CD14-positive monocyte (primary cell): ENCODE measurements around the gene ABCA4. TPM values are rescaled to one million over a fixed set of nuclear protein-coding genes. Genes with fewer than 3 reads are reported as not detected.

ENCODE experiments used
- DNase-seq, 3 donors: peaks; one replicate each; pipeline ENCODE4 v3.0.0-alpha.2; 2011 to 2022
- H2AFZ ChIP-seq: 2 replicates; pipeline ENCODE4 v1.6.0; 2012; ENCODE audit warnings: mild to moderate bottlenecking, low read depth, low read length, inconsistent platforms; ENCODE audit not compliant: insufficient read depth, poor library complexity, severe bottlenecking
- H3K27ac ChIP-seq, 2 donors: 1 replicate in 1 of 2; 2 replicates in 1 of 2; pipeline ENCODE4 v1.5.1; 2012 to 2013; ENCODE audit warnings: low read length in 2 of 2, control low read depth in 1 of 2, inconsistent platforms in 1 of 2, low read depth in 1 of 2, mild to moderate bottlenecking in 1 of 2
- H3K27me3 ChIP-seq, 2 donors: one replicate each; pipeline versions ENCODE4 v1.6.0 to v1.6.1; 2011 to 2013; ENCODE audit warnings: low read length in 2 of 2; ENCODE audit not compliant: control insufficient read depth in 2 of 2, insufficient read depth in 2 of 2
- H3K36me3 ChIP-seq, 2 donors: replicated peaks in 1 of 2; 1 replicate in 1 of 2; 2 replicates in 1 of 2; pipeline versions ENCODE4 v1.5.1 to v1.6.1; 2012 to 2013; ENCODE audit warnings: low read length in 2 of 2, control low read depth in 1 of 2, inconsistent platforms in 1 of 2, mild to moderate bottlenecking in 1 of 2; ENCODE audit not compliant: insufficient read depth in 2 of 2, control insufficient read depth in 1 of 2
- H3K4me1 ChIP-seq, 2 donors: 1 replicate in 1 of 2; 2 replicates in 1 of 2; pipeline versions ENCODE4 v1.5.1 to v1.6.1; 2012 to 2013; ENCODE audit warnings: low read length in 2 of 2, control low read depth in 1 of 2, inconsistent platforms in 1 of 2, mild to moderate bottlenecking in 1 of 2, moderate library complexity in 1 of 2; ENCODE audit not compliant: insufficient read depth in 2 of 2, control insufficient read depth in 1 of 2
- H3K4me2 ChIP-seq: replicated peaks from 2 replicates; pipeline ENCODE3; 2012; ENCODE audit warnings: low read length, moderate library complexity, mild to moderate bottlenecking; ENCODE audit not compliant: poor library complexity, severe bottlenecking; ENCODE audit errors: extremely low read depth
- H3K4me3 ChIP-seq, 3 experiments: fragments of 200-600 bp in 1 of 3; sonication (generic) in 1 of 3; replicated peaks in 1 of 3; 1 replicate in 2 of 3; 2 replicates in 1 of 3; pipeline ENCODE4 v1.5.1; 2011 to 2013; ENCODE audit warnings: low read length in 3 of 3, mild to moderate bottlenecking in 3 of 3, control low read depth in 2 of 3, low read depth in 2 of 3, inconsistent platforms in 1 of 3, moderate library complexity in 1 of 3
- H3K79me2 ChIP-seq: 2 replicates; pipeline ENCODE4 v1.6.0; 2012; ENCODE audit warnings: mild to moderate bottlenecking, control low read depth, inconsistent platforms, low read length, moderate library complexity; ENCODE audit not compliant: insufficient read depth
- H3K9ac ChIP-seq: 2 replicates; pipeline ENCODE4 v1.6.0; 2017; ENCODE audit warnings: low read length, mild to moderate bottlenecking; ENCODE audit not compliant: insufficient read depth, poor library complexity, severe bottlenecking
- H3K9me3 ChIP-seq, 2 donors: replicated peaks in 1 of 2; 1 replicate in 1 of 2; 2 replicates in 1 of 2; pipeline versions ENCODE4 v1.5.1 to v1.6.1; 2012 to 2013; ENCODE audit warnings: low read length in 2 of 2, control low read depth in 1 of 2; ENCODE audit not compliant: control insufficient read depth in 1 of 2, insufficient read depth in 1 of 2
- H4K20me1 ChIP-seq: 2 replicates; pipeline ENCODE4 v1.6.0; 2012; ENCODE audit warnings: mild to moderate bottlenecking, low read length, control low read depth, moderate library complexity; ENCODE audit not compliant: insufficient read depth
- H3K27ac Mint-ChIP-seq, 7 donors: one replicate each; pipeline ENCODE4 v1.8.0; 2020; ENCODE audit warnings: mild to moderate bottlenecking in 7 of 7, mixed read lengths in 7 of 7, moderate library complexity in 6 of 7, inconsistent platforms in 2 of 7
- H3K27me3 Mint-ChIP-seq, 3 donors: one replicate each; pipeline ENCODE4 v1.8.0; 2021 to 2022; ENCODE audit warnings: low read depth in 3 of 3, mild to moderate bottlenecking in 3 of 3, mixed read lengths in 3 of 3, moderate library complexity in 3 of 3, inconsistent platforms in 1 of 3
- H3K36me3 Mint-ChIP-seq, 2 donors: one replicate each; pipeline ENCODE4 v1.8.0; 2020; ENCODE audit warnings: mixed read lengths in 2 of 2, inconsistent platforms in 1 of 2, mild to moderate bottlenecking in 1 of 2
- H3K4me1 Mint-ChIP-seq: one replicate; pipeline ENCODE4 v1.8.0; 2020; ENCODE audit warnings: mild to moderate bottlenecking, mixed read lengths
- H3K4me3 Mint-ChIP-seq, 2 donors: one replicate each; pipeline ENCODE4 v1.8.0; 2020; ENCODE audit warnings: mild to moderate bottlenecking in 2 of 2, mixed read lengths in 2 of 2, moderate library complexity in 1 of 2
- H3K9me3 Mint-ChIP-seq, 7 donors: one replicate each; pipeline ENCODE4 v1.8.0; 2020 to 2022; ENCODE audit warnings: mixed read lengths in 7 of 7, mild to moderate bottlenecking in 6 of 7, moderate library complexity in 6 of 7, inconsistent platforms in 2 of 7
- WGBS: methylation state at CpG from one replicate; pipeline ENCODE4 v1.1.5; 2013; ENCODE audit warnings: missing lambda C conversion rate; ENCODE audit not compliant: insufficient coverage; 5-methylcytosine and 5-hydroxymethylcytosine counted together
- intact Hi-C, 2 donors: fragments of 100-400 bp; cut with micrococcal nuclease; formaldehyde crosslinking; loops; one replicate each; pipeline versions ENCODE4 v1.15.0 to v1.15.1; 2023
- polyA plus RNA-seq, 3 donors: library from polyadenylated mRNA; depleted of rRNA in 1 of 3; unstranded in 2 of 3; stranded (reverse) in 1 of 3; fragments of 300-500 nt in 2 of 3; fragments of >200 nt in 1 of 3; fragmentation: Illumina TruSeq in 2 of 3; gene quantifications; 1 replicate in 2 of 3; 2 replicates in 1 of 3; pipeline ENCODE4 v1.2.3, GENCODE V29; 2012 to 2021
- TF ChIP-seq, protein P1 (sequence below): fragments of 200-600 bp; IDR thresholded peaks from one replicate; pipeline ENCODE4 v1.8.0; 2022; ENCODE audit warnings: antibody characterized with exemption, mild to moderate bottlenecking

The ABCA4 gene
- polyA plus RNA-seq, 3 donors = not detected

DNA sequence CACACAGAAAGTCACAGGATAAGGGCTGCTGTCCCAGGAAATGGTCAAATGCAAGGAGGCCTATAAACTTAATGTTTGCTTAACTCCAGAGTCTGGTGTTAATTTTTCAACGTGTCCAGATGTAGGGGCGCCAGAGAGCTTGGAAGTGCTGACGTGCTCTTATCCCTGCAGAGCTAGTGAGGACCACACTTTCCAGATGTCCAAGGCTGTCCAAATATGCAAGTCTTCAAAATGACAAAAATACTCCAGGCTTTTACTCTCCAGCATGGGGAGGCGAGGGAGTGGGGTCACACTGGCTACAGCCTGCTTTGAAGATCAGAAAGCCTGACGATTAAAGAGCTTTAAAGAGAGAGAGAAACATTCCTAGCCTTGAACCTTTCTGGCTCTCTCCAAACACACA is 57.6 kb downstream of the ABCA4 start:
- DNase-seq = no peak
- Histone ChIP-seq H3K36me3 (no peaks in the 10 kb centered on the region), H3K9ac (no peak overlapping the region), H3K27ac (no peak overlapping the region), H3K27me3 (peaks cover 15 to 39% of the 10 kb centered on the region in 2 donors), H3K4me3 (no peak overlapping the region), H3K4me2 (no peak overlapping the region), H3K4me1 (no peaks in the 10 kb centered on the region), H4K20me1 (no peaks in the 10 kb centered on the region), H2AFZ (no peak overlapping the region), H3K9me3 (no peaks in the 10 kb centered on the region), H3K79me2 (no peaks in the 10 kb centered on the region)
- Mint-ChIP-seq H3K4me3 (no peak overlapping the region), H3K9me3 (no peaks in the 10 kb centered on the region), H3K36me3 (no peaks in the 10 kb centered on the region), H3K27ac (peak overlapping the region in 1 of 7 donors; percentile 3), H3K4me1 (peaks cover 2% of the 10 kb centered on the region), H3K27me3 (peaks cover 19 to 40% (median 25%) of the 10 kb centered on the region in 3 donors)
- intact Hi-C loops = loop anchor here (5.0 kb wide), 1 partner anchor 274 kb away; no protein-coding TSS in a partner anchor
- TF ChIP-seq, protein P1, sequence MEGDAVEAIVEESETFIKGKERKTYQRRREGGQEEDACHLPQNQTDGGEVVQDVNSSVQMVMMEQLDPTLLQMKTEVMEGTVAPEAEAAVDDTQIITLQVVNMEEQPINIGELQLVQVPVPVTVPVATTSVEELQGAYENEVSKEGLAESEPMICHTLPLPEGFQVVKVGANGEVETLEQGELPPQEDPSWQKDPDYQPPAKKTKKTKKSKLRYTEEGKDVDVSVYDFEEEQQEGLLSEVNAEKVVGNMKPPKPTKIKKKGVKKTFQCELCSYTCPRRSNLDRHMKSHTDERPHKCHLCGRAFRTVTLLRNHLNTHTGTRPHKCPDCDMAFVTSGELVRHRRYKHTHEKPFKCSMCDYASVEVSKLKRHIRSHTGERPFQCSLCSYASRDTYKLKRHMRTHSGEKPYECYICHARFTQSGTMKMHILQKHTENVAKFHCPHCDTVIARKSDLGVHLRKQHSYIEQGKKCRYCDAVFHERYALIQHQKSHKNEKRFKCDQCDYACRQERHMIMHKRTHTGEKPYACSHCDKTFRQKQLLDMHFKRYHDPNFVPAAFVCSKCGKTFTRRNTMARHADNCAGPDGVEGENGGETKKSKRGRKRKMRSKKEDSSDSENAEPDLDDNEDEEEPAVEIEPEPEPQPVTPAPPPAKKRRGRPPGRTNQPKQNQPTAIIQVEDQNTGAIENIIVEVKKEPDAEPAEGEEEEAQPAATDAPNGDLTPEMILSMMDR = no peak
- 0% methylated on average over 2 of the region's 5 CpGs for WGBS

DNA sequence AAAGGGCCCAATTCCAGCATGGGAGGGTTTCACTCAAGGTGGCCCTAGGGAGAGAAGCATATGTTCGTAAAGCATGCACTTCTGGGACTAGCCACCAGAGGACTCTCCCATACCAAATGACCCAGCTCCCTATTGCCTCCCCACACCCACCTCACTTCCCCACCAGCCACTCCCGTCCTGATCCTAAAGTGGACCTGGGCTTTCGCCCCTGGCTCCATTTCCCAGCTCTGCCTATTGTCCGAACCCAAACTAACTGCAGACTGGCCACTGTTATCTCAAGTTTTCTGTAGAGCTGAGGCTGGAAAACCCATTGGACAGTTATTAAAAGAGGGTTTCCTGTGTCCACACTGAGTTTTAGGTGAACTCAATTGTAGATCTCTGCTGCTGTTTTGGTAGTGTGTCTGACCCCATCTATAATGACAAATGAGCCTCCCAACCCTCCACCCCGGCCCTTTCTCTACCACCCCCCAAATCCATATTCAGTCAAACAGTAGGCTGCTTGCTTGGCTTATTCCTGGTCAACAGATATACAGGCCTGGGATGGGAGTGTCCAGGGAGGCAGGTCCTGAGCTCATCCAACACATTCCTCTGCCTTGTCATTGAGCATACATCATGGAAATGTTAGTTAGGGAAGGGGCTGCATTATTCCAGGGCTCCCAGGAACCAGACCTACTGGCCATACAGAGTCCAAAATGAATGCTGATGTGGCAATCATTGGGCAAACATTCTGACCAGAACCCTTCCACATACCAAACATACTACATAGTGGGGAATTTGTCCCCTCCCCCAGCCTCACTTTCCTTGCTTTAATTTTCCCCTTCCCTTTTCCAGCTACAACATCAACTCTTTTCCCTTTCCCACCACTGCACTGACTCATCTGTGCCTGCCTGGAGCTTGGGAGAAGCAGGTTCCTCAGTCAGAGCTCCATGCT is 59.2 kb downstream of the ABCA4 start:
- DNase-seq = peak; percentile 36 to 61 (median 58)
- Histone ChIP-seq H2AFZ (no peak overlapping the region), H3K4me2 (no peak overlapping the region)

More for the DNA sequence above, 59.2 kb downstream of the ABCA4 start:
- Histone ChIP-seq H3K27me3 (peaks cover 15 to 34% of the 10 kb centered on the region in 2 donors), H3K9ac (no peak overlapping the region), H3K9me3 (no peaks in the 10 kb centered on the region), H3K27ac (no peak overlapping the region), H3K36me3 (no peaks in the 10 kb centered on the region), H3K79me2 (no peaks in the 10 kb centered on the region), H3K4me1 (no peaks in the 10 kb centered on the region), H4K20me1 (no peaks in the 10 kb centered on the region), H3K4me3 (no peak overlapping the region)
- Mint-ChIP-seq H3K27me3 (peaks cover 20 to 42% (median 21%) of the 10 kb centered on the region in 3 donors), H3K4me3 (peak overlapping the region in 1 of 2 donors; percentile 32), H3K27ac (no peak overlapping the region), H3K4me1 (peaks cover 2% of the 10 kb centered on the region), H3K36me3 (no peaks in the 10 kb centered on the region), H3K9me3 (no peaks in the 10 kb centered on the region)
- intact Hi-C loops = loop anchor here (5.0 kb wide), 1 partner anchor 276 kb away; no protein-coding TSS in a partner anchor
- TF ChIP-seq, protein P1 = peak; percentile 91
- 20% methylated on average over 3 of the region's 5 CpGs for WGBS
